ENCODE results near the gene PSME1. TPM values are rescaled to one million over a fixed set of nuclear protein-coding genes. Genes with fewer than 3 reads are reported as not detected.
A peak's percentile ranks its signal among the peaks of the same experiment; 100 is the strongest.

PSME1 gene
- total and polyA plus RNA-seq, 2 of the 13 experiments (the other 11 are each of a cell fraction or from before 2014, with no cell fraction given): 159 to 608 TPM

- TF ChIP-seq ZGPAT (CRISPR knock-in tag; IDR thresholded peaks at IDR 0.05): peak; percentile 78; the same call in 1 of the 2 replicates
- TF ChIP-seq CCDC6 (CRISPR knock-in tag; IDR thresholded peaks at IDR 0.05): no peak
- peak; percentile 66; the same call in 1 of the 2 replicates for TF ChIP-seq MIER2 (CRISPR knock-in tag; IDR thresholded peaks at IDR 0.05)
- TF ChIP-seq POLR2AphosphoS5 (IDR thresholded peaks at IDR 0.05; ENCODE audit: low read depth, low read length): peak; percentile 86
- 0 out of 2 replicates have a peak, but pooled peaks have one; percentile 23 for TF ChIP-seq GATA4 (IDR thresholded peaks at IDR 0.05; ENCODE audit: borderline replicate concordance, low read depth)
- TF ChIP-seq ZNF280D (CRISPR knock-in tag; IDR thresholded peaks at IDR 0.05): peak; percentile 47; the same call in 1 of the 2 replicates
- TF ChIP-seq CBX2 (IDR thresholded peaks at IDR 0.05; ENCODE audit: low read depth, low read length): no peak
- TF ChIP-seq CBX2 (CRISPR knock-in tag; IDR thresholded peaks at IDR 0.05; ENCODE audit: low read depth): peak; percentile 36; the same call in 1 of the 2 replicates
- no peak for TF ChIP-seq CEBPB (IDR thresholded peaks at IDR 0.05; ENCODE audit: borderline replicate concordance, low read depth, low read length)
- peak; percentile 71 for TF ChIP-seq RAD21 (CRISPR knock-in tag; IDR thresholded peaks at IDR 0.05)
- peak; percentile 62 for TF ChIP-seq ZBTB14 (CRISPR knock-in tag; IDR thresholded peaks at IDR 0.05)
- no peak for TF ChIP-seq ZNF460 (CRISPR knock-in tag; IDR thresholded peaks at IDR 0.05; ENCODE audit: borderline replicate concordance)
- TF ChIP-seq DNMT3B (CRISPR knock-in tag; conservative IDR thresholded peaks at IDR 0.05): no peak; the same call in 1 of the 2 replicates
- peak; percentile 77 for TF ChIP-seq THAP9 (CRISPR knock-in tag; IDR thresholded peaks at IDR 0.05; ENCODE audit: borderline replicate concordance)
- TF ChIP-seq ZNF205 (CRISPR knock-in tag; IDR thresholded peaks at IDR 0.05): no peak; the same call in 1 of the 2 replicates
- TF ChIP-seq GFI1 (CRISPR knock-in tag; IDR thresholded peaks at IDR 0.05; ENCODE audit: borderline replicate concordance): no peak
- TF ChIP-seq ZSCAN9 (CRISPR knock-in tag; IDR thresholded peaks at IDR 0.05; ENCODE audit: borderline replicate concordance): 0 out of 2 replicates have a peak, but pooled peaks have one; percentile 71
- no peak for TF ChIP-seq ZNF784 (CRISPR knock-in tag; IDR thresholded peaks at IDR 0.05; ENCODE audit: borderline replicate concordance)
- no peak for TF ChIP-seq SCMH1 (CRISPR knock-in tag; IDR thresholded peaks at IDR 0.05; ENCODE audit: borderline replicate concordance)
- TF ChIP-seq FOXA3 (CRISPR knock-in tag; IDR thresholded peaks at IDR 0.05): peak; percentile 73
Observed at GRCh38 chr14:24135834-24136683, at the start of gene PSME1 (continued).

Data from HepG2 (cell line).